ENCODE data around the gene ATP2A1. TPM values are rescaled to one million over a fixed set of nuclear protein-coding genes. Genes with fewer than 3 reads are reported as not detected.

The ATP2A1 gene
- total and polyA plus RNA-seq, 2 experiments from 2014 or later, result 0.09 to 0.11 TPM

GRCh38 chr16:28933171-28933570, 54.9 kb downstream of the ATP2A1 start:
- H2AFZ ChIP-seq, result no peak overlapping the region
- no peak overlapping the region for H3K4me3 ChIP-seq
- no peaks in the 10 kb centered on the region for H3K27me3 ChIP-seq (replicated peaks; ENCODE audit: insufficient read depth)
- no peak overlapping the region for H3K4me2 ChIP-seq (ENCODE audit: unreplicated experiment)
- DNase-seq, result no peak
- no peaks in the 10 kb centered on the region for H4K20me1 ChIP-seq (ENCODE audit: insufficient read depth)
- no peaks in the 10 kb centered on the region for H3K9me2 ChIP-seq (ENCODE audit: insufficient read depth)
- no peaks in the 10 kb centered on the region for H3K79me2 ChIP-seq (ENCODE audit: insufficient read depth)
- no peak overlapping the region for H3K9ac ChIP-seq
- no peaks in the 10 kb centered on the region for H3F3A ChIP-seq (ENCODE audit: insufficient read depth)
- in situ Hi-C loops (cut with MboI), result loop anchor here (25.0 kb wide), 1 partner anchor 396 kb away; the partner anchor contains the start of gene NUPR1
- no peaks in the 10 kb centered on the region for H3K36me3 ChIP-seq (ENCODE audit: low read depth)
- H3K4me1 ChIP-seq (ENCODE audit: insufficient read depth), result no peaks in the 10 kb centered on the region
- no peak for TF ChIP-seq EZH2phosphoT487 (IDR thresholded peaks at IDR 0.05; ENCODE audit: insufficient read depth, low read depth)
- no peak for TF ChIP-seq EZH2 (IDR thresholded peaks at IDR 0.05; ENCODE audit: insufficient read depth, poor library complexity, severe bottlenecking)
- H3K27ac ChIP-seq, result no peak overlapping the region
- 52 to 56% methylated on average over 8 of the region's 8 CpGs for WGBS, 2 experiments (ENCODE audit: low coverage in 1 of 2, low lambda C conversion rate in 2 of 2, missing lambda C conversion rate in 2 of 2)
- no peaks in the 10 kb centered on the region for H3K9me3 ChIP-seq (ENCODE audit: low read depth)

- in situ Hi-C loops (cut with MboI), result loop anchor here (25.0 kb wide), 1 partner anchor 398 kb away; the partner anchor contains the start of gene NUPR1
- H2AFZ ChIP-seq, result no peak overlapping the region
- no peak overlapping the region for H3K27ac ChIP-seq
- H3K9me3 ChIP-seq (ENCODE audit: low read depth), result no peaks in the 10 kb centered on the region
- TF ChIP-seq EZH2phosphoT487 (IDR thresholded peaks at IDR 0.05; ENCODE audit: insufficient read depth, low read depth), result no peak
- TF ChIP-seq EZH2 (IDR thresholded peaks at IDR 0.05; ENCODE audit: insufficient read depth, poor library complexity, severe bottlenecking), result no peak
- DNase-seq, result peak; percentile 24
- H3K9me2 ChIP-seq (ENCODE audit: insufficient read depth), result no peaks in the 10 kb centered on the region
- no peaks in the 10 kb centered on the region for H4K20me1 ChIP-seq (ENCODE audit: insufficient read depth)
- no peaks in the 10 kb centered on the region for H3K36me3 ChIP-seq (ENCODE audit: low read depth)
- H3F3A ChIP-seq (ENCODE audit: insufficient read depth), result no peaks in the 10 kb centered on the region
- no peak overlapping the region for H3K4me2 ChIP-seq (ENCODE audit: unreplicated experiment)
- WGBS, 2 experiments (ENCODE audit: low coverage in 1 of 2, low lambda C conversion rate in 2 of 2, missing lambda C conversion rate in 2 of 2), result 95 to 96% methylated on average over 4 of the region's 4 CpGs
- H3K4me1 ChIP-seq (ENCODE audit: insufficient read depth), result no peaks in the 10 kb centered on the region
- H3K79me2 ChIP-seq (ENCODE audit: insufficient read depth), result no peaks in the 10 kb centered on the region
- no peaks in the 10 kb centered on the region for H3K27me3 ChIP-seq (replicated peaks; ENCODE audit: insufficient read depth)
- no peak overlapping the region for H3K4me3 ChIP-seq
- H3K9ac ChIP-seq, result no peak overlapping the region
These were observed 57.1 kb downstream of the ATP2A1 start for GRCh38 chr16:28935346-28935745.

- Histone ChIP-seq H3K4me2 (ENCODE audit: unreplicated experiment) (no peak overlapping the region), H3F3A (ENCODE audit: insufficient read depth) (no peaks in the 10 kb centered on the region), H3K9me3 (ENCODE audit: low read depth) (no peaks in the 10 kb centered on the region), H3K4me3 (no peak overlapping the region), H3K27ac (no peak overlapping the region), H3K36me3 (ENCODE audit: low read depth) (no peaks in the 10 kb centered on the region), H3K9ac (no peak overlapping the region), H3K27me3 (replicated peaks; ENCODE audit: insufficient read depth) (no peaks in the 10 kb centered on the region), H4K20me1 (ENCODE audit: insufficient read depth) (no peaks in the 10 kb centered on the region), H3K79me2 (ENCODE audit: insufficient read depth) (no peaks in the 10 kb centered on the region), H3K9me2 (ENCODE audit: insufficient read depth) (no peaks in the 10 kb centered on the region), H2AFZ (no peak overlapping the region), H3K4me1 (ENCODE audit: insufficient read depth) (no peaks in the 10 kb centered on the region)
- WGBS, 2 experiments (ENCODE audit: low coverage in 1 of 2, low lambda C conversion rate in 2 of 2, missing lambda C conversion rate in 2 of 2), result 36 to 41% methylated on average over 29 to 36 of the region's 36 CpGs
- TF ChIP-seq EZH2 (IDR thresholded peaks at IDR 0.05; ENCODE audit: insufficient read depth, poor library complexity, severe bottlenecking) (no peak), EZH2phosphoT487 (IDR thresholded peaks at IDR 0.05; ENCODE audit: insufficient read depth, low read depth) (no peak)
- in situ Hi-C loops (cut with MboI), result loop anchor here (25.0 kb wide), 1 partner anchor 399 kb away; the partner anchor contains the start of gene NUPR1
- DNase-seq, result peak; percentile 76
These were observed 57.9 kb downstream of the ATP2A1 start for GRCh38 chr16:28935924-28936783.

GRCh38 chr16:28936784-28937155, 58.5 kb downstream of the ATP2A1 start:
- WGBS, 2 experiments (ENCODE audit: low coverage in 1 of 2, low lambda C conversion rate in 2 of 2, missing lambda C conversion rate in 2 of 2), result 76 to 81% methylated on average over 21 to 26 of the region's 26 CpGs
- TF ChIP-seq EZH2 (IDR thresholded peaks at IDR 0.05; ENCODE audit: insufficient read depth, poor library complexity, severe bottlenecking) (no peak), EZH2phosphoT487 (IDR thresholded peaks at IDR 0.05; ENCODE audit: insufficient read depth, low read depth) (no peak)
- Histone ChIP-seq H2AFZ (no peak overlapping the region), H3K9me2 (ENCODE audit: insufficient read depth) (no peaks in the 10 kb centered on the region), H3K27me3 (replicated peaks; ENCODE audit: insufficient read depth) (no peaks in the 10 kb centered on the region), H3K9me3 (ENCODE audit: low read depth) (no peaks in the 10 kb centered on the region), H3K27ac (no peak overlapping the region), H3K4me3 (no peak overlapping the region), H3K4me2 (ENCODE audit: unreplicated experiment) (no peak overlapping the region), H3K9ac (no peak overlapping the region), H3K36me3 (ENCODE audit: low read depth) (no peaks in the 10 kb centered on the region), H3K79me2 (ENCODE audit: insufficient read depth) (no peaks in the 10 kb centered on the region), H3K4me1 (ENCODE audit: insufficient read depth) (no peaks in the 10 kb centered on the region), H4K20me1 (ENCODE audit: insufficient read depth) (no peaks in the 10 kb centered on the region), H3F3A (ENCODE audit: insufficient read depth) (no peaks in the 10 kb centered on the region)
- no peak for DNase-seq
- in situ Hi-C loops (cut with MboI), result loop anchor here (25.0 kb wide), 1 partner anchor 399 kb away; the partner anchor contains the start of gene NUPR1

Measured in GM23248 (cell line).